GM18870 (cell line): Measurements from ENCODE around the gene PTS.

Experiments
- ATAC-seq: cut with Tn5 transposase; IDR thresholded peaks from one replicate; pipeline ENCODE4 v1.9.1; 2021; ENCODE audit warnings: moderate library complexity; ENCODE audit not compliant: unreplicated experiment

The PTS gene

DNA sequence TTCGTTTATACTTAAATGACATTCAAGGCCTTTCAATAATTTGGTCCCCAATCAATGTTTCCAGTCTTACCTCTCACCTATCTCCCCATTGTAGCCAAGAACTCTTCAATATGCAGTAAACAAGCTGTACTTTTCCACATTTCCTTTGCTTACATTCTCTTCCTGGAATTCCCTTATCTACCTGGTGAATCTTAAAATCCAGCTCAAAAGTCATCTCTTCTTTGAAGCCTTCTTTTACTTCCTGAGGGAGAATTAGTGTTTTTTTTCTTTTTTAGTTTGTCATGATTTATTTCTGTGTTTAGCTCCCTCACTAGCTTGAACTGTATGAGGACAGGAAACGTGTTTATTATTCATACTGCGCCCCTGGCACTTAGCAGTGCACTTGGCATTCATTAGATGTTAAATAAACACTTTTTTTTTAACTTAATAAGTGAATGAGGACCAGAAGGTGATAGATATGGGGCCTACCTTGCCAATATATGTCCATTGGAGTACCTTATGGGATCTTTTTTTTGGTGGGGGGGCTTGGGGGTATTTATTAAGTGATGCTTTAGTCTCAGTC is 4.9 kb upstream of the PTS start:
- ATAC-seq, result no peak

GRCh38 chr11:112222303-112222702 is 3.9 kb upstream of the PTS start:
- no peak for ATAC-seq

DNA sequence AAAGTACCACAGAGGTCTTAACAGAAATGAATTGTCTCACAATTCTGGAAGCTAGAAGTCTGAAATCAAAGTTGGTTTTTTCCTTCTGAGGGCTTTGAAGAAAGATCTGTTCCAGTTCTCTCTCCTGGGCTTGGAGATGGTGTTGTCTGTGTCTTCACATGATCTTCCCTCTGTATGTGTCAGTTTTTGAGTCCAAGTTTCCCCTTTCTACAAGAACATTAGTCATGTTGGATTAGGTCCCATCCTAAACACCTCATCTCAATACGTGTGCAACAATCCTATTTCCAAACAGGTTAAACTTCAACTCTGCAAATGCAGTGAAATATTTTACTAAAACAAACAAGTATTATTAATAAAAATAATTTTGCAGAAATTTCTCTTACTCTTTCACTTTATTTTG is 3.1 kb upstream of the PTS start:
- no peak for ATAC-seq

GRCh38 chr11:112223754-112224532 is 2.3 kb upstream of the PTS start:
- ATAC-seq, result no peak

DNA sequence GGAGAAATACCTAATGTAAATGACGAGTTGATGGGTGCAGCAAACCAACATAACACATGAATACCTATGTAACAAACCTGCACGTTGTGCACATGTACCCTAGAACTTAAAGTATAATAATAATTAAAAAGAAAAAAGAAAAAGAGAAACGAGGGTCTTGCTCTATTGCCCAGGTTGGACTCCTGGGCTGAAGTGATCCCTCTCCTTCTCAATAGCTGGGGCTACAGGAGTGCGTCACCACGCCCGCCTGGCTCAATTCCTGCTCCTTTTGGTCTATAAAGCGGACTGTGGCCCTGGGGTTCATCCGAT is 521 bp upstream of the PTS start:
- ATAC-seq, result no peak

DNA sequence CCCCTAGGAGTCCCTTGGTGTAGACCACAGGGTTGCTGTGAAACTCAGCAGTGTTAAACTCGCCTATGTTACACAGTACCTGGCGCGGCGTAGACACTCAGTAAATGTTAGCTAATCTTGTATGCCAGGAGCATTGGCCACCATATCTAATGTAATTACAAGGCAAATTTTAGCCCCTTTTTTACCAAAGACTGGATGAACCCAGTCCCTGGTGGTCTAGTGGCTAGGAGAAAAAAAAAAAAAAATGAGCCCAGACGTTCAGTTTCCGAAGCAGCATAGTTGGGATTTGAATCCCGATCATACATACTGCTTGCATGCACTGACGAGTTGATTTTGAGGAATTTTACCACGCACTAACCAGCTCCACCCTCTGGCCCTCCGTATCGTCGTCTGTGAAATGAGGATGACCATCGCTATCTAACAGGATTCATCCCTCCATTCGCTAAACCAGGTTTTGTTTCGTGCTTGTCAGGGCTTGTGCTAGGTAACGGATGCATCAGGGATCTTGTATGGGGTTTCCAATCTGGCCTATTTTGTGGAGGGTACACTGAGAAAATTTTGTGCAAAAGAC is 688 bp downstream of the PTS start:
- peak; percentile 32 for ATAC-seq

DNA sequence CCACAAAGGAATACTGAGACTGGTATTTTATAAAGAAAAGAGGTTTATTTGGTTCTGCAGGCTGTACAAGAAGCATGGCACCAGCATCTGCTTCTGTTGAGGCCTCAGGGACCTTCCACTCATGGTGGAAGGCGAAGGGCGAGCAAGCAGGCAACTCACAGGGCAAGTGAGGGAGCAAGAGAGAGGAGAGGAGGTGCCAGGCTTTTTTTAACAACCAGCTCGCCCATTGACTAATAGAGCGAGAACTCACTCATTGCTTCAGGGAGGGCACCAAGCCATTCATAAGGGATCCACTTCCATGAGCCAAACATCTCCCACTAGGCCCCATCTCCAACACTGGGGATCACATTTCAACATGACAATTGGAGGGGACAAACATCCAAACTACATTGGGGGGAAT is 1.2 kb downstream of the PTS start:
- no peak for ATAC-seq

GRCh38 chr11:112228706-112229105 is 2.5 kb downstream of the PTS start:
- ATAC-seq, result no peak

GRCh38 chr11:112229159-112229558 is 2.9 kb downstream of the PTS start:
- ATAC-seq, result no peak

DNA sequence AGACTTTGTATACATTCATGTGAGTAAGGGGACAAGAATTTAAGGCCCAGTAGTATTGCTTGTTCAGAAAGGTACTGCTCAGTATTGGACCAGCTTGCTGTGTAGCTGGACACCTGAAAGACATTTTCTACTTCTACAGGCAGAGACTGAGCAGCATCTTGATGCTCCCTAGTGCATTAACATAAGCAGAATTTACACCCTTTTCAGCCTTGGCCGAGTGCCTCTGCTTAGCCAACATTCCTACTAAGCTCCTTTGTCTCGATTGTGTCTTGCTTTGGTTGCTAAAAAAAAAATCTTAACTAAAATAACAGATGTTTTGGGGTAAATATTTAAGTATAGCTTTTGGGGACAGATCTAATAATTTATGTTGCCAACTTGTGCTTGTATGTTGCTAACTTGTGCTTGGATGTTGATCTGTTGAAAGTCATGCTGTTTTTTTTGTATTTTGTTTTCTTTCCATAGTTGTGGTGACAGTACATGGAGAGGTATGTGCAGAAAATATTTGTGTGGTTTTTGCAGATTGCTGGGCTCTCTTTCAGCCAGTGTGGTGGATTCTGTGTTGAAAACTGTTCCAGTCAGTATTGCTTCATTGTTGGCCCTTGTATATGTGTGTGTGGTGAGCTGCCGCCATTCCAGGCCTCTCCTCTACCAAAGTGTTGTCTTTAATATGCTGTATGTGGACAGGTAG is 3.7 kb downstream of the PTS start:
- no peak for ATAC-seq

DNA sequence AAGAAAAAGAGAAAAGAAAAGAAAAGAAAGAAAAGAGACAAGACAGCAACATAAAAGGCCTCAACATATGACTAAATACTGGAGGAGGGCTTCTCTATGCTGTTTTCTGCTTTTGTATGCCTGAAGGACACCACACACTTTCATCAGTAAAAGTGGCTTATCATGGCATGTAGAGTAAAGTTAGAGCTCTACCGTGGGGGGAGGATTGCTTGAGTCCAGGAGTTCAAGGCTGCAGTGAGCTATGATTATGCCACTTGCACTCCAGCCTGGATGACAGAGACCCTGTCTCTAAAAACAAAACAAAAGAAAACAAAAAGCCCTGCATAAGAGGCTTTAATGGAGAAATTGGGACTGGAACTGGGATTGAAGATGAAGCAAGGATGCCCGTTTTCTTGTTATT is 5.7 kb downstream of the PTS start:
- ATAC-seq, result no peak

DNA sequence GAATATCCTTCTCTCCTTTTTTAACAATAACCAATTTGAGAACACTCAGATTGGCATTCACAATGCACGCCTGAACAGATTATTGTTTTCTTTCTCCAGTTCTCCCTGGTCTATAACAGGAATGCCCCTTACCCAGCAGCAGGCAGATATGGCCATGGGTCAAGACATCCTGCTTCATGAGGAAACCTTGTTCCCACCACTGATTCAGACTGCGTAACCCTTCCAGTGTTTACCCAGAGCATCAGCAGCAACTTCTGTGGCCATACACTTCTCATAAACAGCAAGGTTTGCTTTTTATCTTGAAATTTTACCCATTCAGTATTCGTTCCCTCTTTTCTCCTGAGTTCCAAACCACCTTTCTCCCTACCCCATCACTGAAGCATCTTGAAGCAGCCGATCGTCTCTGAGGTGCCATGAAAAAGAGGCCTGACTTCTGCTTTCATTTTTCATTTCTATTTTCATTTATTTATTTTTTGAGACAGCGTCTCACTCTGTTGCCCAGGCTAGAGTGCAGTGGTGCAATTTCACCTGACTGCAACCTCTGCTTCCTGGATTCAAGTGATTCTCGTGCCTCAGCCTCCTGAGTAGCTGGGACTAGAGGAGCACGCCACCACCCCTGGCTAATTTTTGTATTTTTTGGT is 9.6 kb downstream of the PTS start:
- ATAC-seq, result peak; percentile 43

DNA sequence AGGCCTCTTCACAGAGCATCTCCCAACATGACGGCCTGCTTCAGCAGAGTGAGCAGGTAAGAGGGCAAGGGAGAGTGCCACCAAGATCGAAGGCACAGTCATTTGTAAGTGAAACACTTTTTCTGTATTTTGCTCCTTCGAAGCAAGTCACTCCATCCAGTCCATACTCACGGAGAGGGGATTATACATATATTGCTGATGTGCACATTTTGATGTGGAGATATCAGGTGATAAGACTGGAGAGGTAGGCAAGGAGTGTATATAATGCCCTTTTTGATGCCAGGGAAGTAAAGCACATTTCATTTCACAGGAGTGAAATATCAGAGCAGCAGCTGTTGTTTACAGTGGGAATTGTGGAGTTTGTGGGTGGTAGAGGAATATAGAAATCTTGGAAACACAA is 11.2 kb downstream of the PTS start:
- ATAC-seq, result no peak

DNA sequence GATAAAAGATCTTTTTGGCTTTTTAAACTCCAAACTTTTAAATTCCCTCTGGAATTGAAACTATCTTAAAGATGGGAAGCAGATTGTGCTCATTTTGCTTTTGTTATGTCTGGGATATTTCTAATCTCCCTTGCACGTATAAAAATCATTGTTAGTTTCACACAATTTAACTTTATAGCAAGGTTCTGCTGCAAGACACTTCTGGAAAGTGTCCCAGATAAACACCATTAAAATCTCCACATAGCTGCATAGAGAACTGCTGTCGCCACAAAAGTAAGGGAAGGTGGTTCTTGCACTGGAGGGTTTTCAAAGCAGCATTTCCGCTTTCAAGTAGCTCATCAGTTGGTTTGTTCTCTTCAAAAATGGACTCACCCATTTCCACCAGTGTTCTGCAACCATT is 11.8 kb downstream of the PTS start:
- ATAC-seq, result no peak

GRCh38 chr11:112241486-112241885 is 15.3 kb downstream of the PTS start:
- no peak for ATAC-seq

DNA sequence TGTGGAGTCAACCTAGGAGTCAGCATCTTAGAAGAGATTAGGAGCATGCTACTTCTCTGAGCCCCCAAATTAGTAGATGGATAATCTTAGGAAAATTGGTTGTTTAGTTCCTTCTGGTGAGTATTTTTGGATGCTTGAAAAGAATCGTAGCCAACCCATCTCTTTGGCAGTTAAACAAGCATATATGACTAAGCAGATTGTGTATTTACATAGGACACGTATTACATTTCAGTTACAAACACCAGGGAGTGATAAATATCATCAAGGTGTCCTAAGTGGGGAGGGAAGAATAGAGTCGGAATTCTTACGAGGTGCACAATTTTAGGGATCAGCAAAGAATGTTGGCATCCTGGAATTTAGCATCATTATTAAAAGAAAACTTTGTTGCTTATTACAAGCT is 21.0 kb downstream of the PTS start:
- no peak for ATAC-seq

DNA sequence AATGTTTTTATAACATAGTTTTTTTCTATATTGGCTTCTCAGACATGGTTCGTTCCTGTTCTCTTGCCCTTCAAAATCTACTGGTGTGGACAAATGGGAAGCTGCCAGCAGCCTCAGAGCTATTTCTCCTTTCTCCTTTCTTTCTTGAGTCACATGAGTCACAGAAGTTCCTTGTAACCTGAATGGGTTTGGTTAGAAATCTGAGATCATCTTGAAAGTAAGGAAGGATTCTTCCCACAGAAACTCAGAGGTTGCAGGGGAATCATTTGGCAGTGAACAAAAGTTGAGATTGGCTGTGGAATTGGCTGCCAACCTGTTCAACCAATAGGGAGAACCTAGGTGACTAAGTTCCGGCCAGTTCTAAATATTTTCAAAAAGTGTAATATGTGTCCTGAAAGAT is 22.0 kb downstream of the PTS start:
- ATAC-seq, result no peak

DNA sequence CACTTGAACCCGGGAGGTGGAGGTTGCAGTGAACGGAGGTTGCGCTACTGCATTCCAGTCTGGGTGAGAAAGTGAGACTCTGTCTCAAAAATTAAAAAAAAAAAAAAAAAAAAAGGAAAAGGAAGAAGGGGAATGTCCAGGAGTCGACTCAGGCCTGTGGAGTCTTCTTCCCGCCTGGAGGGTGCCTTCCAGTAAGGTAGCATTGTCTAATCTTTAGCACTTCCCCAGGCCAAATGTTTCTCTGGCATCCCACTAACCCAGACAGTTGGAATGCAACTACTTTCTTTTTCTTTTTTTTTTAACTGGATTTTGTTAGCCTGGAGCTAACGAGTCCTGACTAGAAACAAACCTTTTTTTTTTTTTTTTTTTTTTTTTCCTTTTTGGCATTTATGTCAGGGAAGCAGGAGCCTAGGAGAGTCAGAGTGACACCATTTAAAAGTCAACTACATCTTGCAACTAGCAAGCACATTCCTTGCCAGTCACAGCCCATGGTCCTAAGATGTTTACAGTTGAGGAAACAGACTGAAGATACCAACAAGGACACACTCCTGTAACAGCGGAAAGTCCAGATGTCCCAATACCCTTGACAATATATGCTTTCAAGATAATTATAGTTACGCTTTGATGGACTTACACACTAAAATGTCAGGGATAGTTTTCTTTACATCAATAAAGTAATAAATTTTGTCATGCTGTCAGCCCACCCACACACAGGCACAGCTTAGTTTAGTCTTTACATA is 23.8 kb downstream of the PTS start:
- no peak for ATAC-seq

DNA sequence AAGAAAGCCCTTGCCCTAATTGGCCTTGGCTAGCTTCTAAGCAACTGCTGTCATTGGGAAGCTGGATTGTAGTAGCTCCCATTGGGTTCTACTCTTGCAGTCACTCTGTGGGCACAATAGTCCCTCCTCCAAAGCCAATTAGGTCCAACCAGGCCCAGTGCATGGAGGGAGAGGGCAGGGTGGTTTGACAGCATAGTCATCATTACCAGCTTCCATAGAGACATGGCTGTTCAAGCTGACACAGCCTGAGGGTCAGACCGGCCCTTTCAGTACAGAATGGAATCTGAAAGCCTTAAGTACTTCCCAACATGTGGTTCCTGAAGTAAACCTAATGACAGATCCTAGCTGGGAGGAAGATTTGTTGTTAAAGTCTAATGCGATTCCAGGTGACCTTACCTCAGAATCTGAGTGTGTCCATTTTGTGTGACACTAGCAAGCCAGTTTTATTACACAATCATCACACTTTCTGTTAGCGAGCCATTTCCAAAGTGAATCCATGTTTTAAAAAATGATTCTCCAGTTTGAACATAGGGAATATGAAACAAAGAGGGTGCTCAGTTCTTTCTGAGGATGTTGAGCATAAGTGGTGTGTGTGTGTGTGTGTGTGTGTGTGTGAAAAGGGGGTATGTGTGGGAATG is 27.5 kb downstream of the PTS start:
- ATAC-seq, result no peak

DNA sequence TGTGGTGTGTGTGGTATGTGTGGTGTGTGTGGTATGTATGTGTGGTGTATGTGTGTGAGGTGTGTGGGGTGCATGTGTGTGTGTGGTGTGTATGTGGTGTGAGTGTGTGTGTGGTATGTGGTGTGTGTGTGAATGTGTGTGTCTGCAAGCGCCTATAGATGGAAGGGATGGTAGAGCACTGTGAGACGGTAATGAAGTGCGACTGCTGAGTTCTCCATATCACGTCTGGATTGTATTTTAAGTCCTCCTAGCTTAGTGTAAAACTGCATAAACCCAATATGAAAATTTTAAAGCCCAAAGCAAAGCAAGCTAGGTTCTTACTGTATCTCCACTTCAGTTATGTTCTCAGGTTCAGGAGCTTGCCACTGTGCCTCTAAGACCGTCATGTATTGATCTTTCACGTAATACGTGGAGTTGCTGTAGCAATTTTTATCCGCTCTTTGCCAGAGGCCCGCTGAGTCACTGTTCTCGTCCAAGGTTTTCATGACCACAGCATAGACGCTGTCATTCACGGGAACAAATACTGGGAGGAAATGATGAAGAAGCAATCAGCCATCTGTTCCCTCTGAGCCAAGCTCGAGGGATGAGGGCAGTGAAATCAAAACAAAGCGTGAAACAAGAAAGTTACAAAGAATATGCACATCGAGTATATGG is 29.0 kb downstream of the PTS start:
- ATAC-seq, result no peak
